ENCODE results near the gene MPHOSPH10. TPM values are rescaled to one million over a fixed set of nuclear protein-coding genes. Genes with fewer than 3 reads are reported as not detected.
A peak's percentile ranks its signal among the peaks of the same experiment; 100 is the strongest.
"Not testable (repeated sequence)": the region's sequence is repeated elsewhere in the genome, so short reads cannot be mapped to it uniquely, and the experiment has no call there.

MPHOSPH10 gene
- total RNA-seq, 1 experiment from 2014 or later = 17.5 TPM

- no peak for DNase-seq (ENCODE audit: low spot score)
- in situ Hi-C loops (cut with HindIII; ENCODE audit: low sequenced_read_pairs) = no loop called here
These were observed 26.1 kb downstream of the MPHOSPH10 start for GRCh38 chr2:71156573-71156972.

- in situ Hi-C loops (cut with HindIII; ENCODE audit: low sequenced_read_pairs) = no loop called here
- peak; percentile 46 for DNase-seq (ENCODE audit: low spot score)
These were observed 26.8 kb downstream of the MPHOSPH10 start for GRCh38 chr2:71157124-71157793.

- DNase-seq (ENCODE audit: low spot score) = no peak
- in situ Hi-C loops (cut with HindIII; ENCODE audit: low sequenced_read_pairs) = no loop called here
These were observed 36.4 kb downstream of the MPHOSPH10 start for GRCh38 chr2:71166812-71167211.

DNA sequence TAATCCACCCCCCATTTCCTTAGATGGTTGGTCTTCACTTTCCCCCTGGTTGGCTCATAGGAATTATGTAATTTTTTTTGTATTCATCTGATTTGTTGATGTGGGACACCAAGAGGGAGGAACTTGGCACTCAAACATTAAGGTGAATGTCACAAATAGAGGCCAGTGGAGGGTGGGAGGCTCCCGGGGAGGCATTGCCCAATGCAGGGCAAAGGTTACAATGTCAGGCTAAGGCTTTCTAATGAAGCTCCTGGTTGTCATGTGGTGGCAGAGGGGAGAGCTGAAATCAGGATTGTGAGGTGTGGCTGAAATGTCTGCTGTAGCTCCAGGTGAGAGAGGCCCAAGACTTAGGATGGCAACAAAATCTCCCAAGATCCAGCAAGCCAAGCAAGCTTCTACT lies 42.7 kb downstream of the MPHOSPH10 start:
- in situ Hi-C loops (cut with HindIII; ENCODE audit: low sequenced_read_pairs) = no loop called here
- DNase-seq (ENCODE audit: low spot score) = no peak

- in situ Hi-C loops (cut with HindIII; ENCODE audit: low sequenced_read_pairs) = no loop called here
- DNase-seq (ENCODE audit: low spot score) = no peak
These were observed 43.8 kb downstream of the MPHOSPH10 start for GRCh38 chr2:71174207-71174606.

- DNase-seq (ENCODE audit: low spot score) = peak; percentile 82
- in situ Hi-C loops (cut with HindIII; ENCODE audit: low sequenced_read_pairs) = not testable (repeated sequence)
These were observed 48.4 kb downstream of the MPHOSPH10 start for GRCh38 chr2:71178836-71179235.

DNA sequence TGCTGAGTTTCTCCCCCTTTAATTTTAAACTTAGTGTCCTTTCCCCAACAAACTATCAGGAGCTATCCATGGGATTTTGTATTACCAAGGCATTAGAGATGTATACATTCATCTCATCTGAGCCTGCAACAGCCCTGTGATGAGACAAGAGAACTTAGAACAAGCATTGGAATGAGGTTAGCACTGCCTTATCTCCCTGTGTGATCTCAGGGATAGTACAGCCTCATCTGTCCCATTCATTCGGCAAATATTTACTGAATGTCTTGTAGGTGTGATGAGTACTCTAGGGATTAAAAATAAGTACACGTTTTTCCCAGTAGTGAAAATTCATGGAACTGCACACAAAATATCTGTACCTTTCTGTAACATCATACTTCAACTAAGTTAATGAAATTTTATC lies 50.9 kb downstream of the MPHOSPH10 start:
- no peak for DNase-seq (ENCODE audit: low spot score)
- in situ Hi-C loops (cut with HindIII; ENCODE audit: low sequenced_read_pairs) = no loop called here

- in situ Hi-C loops (cut with HindIII; ENCODE audit: low sequenced_read_pairs); DNase-seq (ENCODE audit: low spot score): not testable (repeated sequence)
These were observed 53.1 kb downstream of the MPHOSPH10 start for GRCh38 chr2:71183306-71184115.

DNA sequence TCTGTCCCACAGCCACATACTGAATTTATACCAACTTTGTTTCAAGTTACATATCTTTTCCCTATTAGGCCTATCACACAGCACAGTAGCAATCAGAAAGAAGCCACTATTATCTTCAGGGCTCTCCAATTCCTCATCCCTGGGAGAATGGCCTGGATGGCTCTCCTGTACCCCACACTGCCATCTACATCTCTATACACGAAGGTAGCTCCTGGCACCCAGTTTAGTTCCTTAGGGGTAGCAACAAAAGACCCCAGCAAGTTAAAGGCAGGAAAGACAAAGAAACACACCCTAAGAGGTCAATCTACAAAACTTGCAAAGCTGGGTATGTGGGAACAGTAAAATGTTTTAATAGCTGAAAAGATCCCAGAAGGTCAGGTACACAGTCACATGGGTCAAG lies 56.5 kb downstream of the MPHOSPH10 start:
- in situ Hi-C loops (cut with HindIII; ENCODE audit: low sequenced_read_pairs) = no loop called here
- DNase-seq (ENCODE audit: low spot score) = no peak

DNA sequence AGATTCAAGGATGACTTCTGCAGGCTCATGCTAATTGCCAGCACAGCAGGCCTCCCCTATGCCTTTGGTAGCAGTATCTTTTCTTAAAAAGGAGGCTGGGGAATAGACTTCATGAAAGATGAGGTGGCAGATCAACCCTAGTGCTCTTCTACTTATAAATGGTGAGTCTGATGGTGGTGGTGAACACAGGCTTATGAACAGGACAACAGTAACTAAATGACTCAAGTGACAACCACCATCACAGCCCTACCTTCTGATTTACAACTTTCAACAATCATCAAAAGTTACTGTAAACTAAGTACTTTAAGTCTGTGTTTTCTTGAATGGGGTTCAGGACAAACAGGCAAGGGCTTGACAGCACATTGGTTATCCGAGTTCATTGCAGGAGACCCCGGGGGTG lies 57.2 kb downstream of the MPHOSPH10 start:
- in situ Hi-C loops (cut with HindIII; ENCODE audit: low sequenced_read_pairs) = no loop called here
- no peak for DNase-seq (ENCODE audit: low spot score)

GRCh38 chr2:71190656-71191569 lies 60.5 kb downstream of the MPHOSPH10 start:
- in situ Hi-C loops (cut with HindIII; ENCODE audit: low sequenced_read_pairs) = no loop called here
- DNase-seq (ENCODE audit: low spot score) = peak; percentile 83

DNA sequence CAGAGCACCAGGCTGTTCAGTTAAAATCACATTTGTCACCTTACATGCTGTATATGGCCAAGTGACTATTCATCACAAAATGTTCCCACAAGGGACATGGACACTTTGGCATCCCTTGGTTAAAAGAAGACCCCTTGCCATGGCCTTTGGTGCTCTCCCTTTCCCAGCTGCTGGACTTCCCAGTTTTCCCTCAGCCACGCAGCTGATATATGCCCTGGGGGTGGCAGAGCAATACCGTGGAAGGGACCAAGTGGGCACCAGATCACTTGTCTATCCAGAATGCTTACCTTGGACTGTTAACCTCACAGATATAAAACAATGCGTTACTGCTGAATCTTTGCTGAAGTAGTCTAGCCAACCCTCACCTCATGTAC lies 61.1 kb downstream of the MPHOSPH10 start:
- in situ Hi-C loops (cut with HindIII; ENCODE audit: low sequenced_read_pairs) = no loop called here
- DNase-seq (ENCODE audit: low spot score) = peak; percentile 20

Other genes with a start within 250 kb of the MPHOSPH10 start
- 6.1 and 8.1 TPM in 2 replicates for gene VAX2, start 230.1 kb upstream of the MPHOSPH10 start, total RNA-seq (2014; rRNA removed; shearing (Covaris generic))
- gene ATP6V1B1, start 194.7 kb upstream of the MPHOSPH10 start, total RNA-seq (2014; rRNA removed; shearing (Covaris generic)) = 1.1 TPM in 1 of 2 replicates, not detected in the other
- gene ANKRD53, start 152.0 kb upstream of the MPHOSPH10 start, total RNA-seq (2014; rRNA removed; shearing (Covaris generic)) = 0.54 TPM in 1 of 2 replicates, not detected in the other
- gene TEX261, start 135.8 kb upstream of the MPHOSPH10 start, total RNA-seq (2014; rRNA removed; shearing (Covaris generic)) = 26.5 and 33.4 TPM in 2 replicates
- 35.0 and 43.6 TPM in 2 replicates for gene NAGK, start 62.0 kb upstream of the MPHOSPH10 start, total RNA-seq (2014; rRNA removed; shearing (Covaris generic))
- 4.3 and 17.9 TPM in 2 replicates for gene MCEE, start 405 bp upstream of the MPHOSPH10 start, total RNA-seq (2014; rRNA removed; shearing (Covaris generic))
- 1.1 and 2.4 TPM in 2 replicates for gene PAIP2B, start 96.5 kb downstream of the MPHOSPH10 start, total RNA-seq (2014; rRNA removed; shearing (Covaris generic))
- 94.2 and 106 TPM in 2 replicates for gene ZNF638, start 201.1 kb downstream of the MPHOSPH10 start, total RNA-seq (2014; rRNA removed; shearing (Covaris generic))